ENCODE results near the gene SCYGR5. TPM values are rescaled to one million over a fixed set of nuclear protein-coding genes. Genes with fewer than 3 reads are reported as not detected.
A peak's percentile ranks its signal among the peaks of the same experiment; 100 is the strongest.
"Not testable (repeated sequence)": the region's sequence is repeated elsewhere in the genome, so short reads cannot be mapped to it uniquely, and the experiment has no call there.

SCYGR5 gene
- total RNA-seq (2021), result not detected in 2 replicates
- not detected for Bru-seq, nascent RNA
- BruChase-seq, experiment 1, labeled RNA remaining after a 2-hour chase, result not detected
- not detected for BruChase-seq, experiment 2, labeled RNA remaining after a 6-hour chase
- long read RNA-seq, result 0 reads

DNA sequence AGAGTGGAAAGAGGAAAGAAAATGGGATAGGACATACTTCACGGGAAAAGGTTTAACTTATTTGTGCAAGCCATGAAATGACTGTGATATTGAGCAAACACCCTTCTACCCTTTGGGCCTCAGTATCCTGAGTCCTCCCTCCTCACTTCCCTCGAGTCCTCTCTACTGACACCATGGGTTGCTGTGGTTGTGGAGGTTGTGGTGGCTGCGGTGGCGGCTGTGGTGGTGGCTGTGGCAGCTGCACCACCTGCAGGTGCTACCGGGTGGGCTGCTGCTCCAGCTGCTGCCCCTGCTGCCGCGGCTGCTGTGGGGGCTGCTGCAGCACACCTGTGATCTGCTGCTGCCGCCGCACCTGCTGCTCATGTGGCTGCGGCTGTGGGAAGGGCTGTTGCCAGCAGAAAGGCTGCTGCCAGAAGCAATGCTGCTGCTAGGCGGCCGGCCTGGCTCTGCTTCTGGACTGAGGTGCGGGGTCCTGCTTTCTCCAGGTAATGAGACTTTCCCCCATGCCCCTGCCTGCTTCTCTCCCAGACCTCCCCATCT, at the start of gene SCYGR5:
Gene SCYGR5, plus strand, starts transcription at position 174 of the 540 bp plus-strand sequence. Its CDS starts 0 bp downstream, at position 174.
- H3K27me3 ChIP-seq (ENCODE audit: insufficient read depth, low read depth); H3K27ac ChIP-seq; POLR2A ChIA-PET (ENCODE audit: unreplicated experiment); H2AFZ ChIP-seq; BruUV-seq (replicated peaks); H3K36me3 ChIP-seq (ENCODE audit: low read depth); CTCF ChIA-PET; H3K79me2 ChIP-seq (ENCODE audit: low read depth); H4K20me1 ChIP-seq (ENCODE audit: insufficient read depth); H3K4me1 ChIP-seq (replicated peaks; ENCODE audit: insufficient read depth); H3K4me3 ChIP-seq; H3K9me2 ChIP-seq (ENCODE audit: insufficient read depth); DNase-seq; intact Hi-C loops (cut with micrococcal nuclease; ENCODE audit: unreplicated experiment); H3K4me2 ChIP-seq; H3F3A ChIP-seq (ENCODE audit: insufficient read depth, low read depth); H3K9me3 ChIP-seq (ENCODE audit: insufficient read depth, low read depth): not testable (repeated sequence)

- CTCF ChIA-PET, result no interaction called here
- POLR2A ChIA-PET (ENCODE audit: unreplicated experiment), result no interaction called here
These were observed 49.0 kb upstream of the SCYGR5 start, which contains the start of gene SCYGR4 for GRCh38 chr2:227617316-227618230. SCYGR4 (plus strand) TSS chr2:227617498; CDS start chr2:227617498, 0 bp downstream.

DNA sequence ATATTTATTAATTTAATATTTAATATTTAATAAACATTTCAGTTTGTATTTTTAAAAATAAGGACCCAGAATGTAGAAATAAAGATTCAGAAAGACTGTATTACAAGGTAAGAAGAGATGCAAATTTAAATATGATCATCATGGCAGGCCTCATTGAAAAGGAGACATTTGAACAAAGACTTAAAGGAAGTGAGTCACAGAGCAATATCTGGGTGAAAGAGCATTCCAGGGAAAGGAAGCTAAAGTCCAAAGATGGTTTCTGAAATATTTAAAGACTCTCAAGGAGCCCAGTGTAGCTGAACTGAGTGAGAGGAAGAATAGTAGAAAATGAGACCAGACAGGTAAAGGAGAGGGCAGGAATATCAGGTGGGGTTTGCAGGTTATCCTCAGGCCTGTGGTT, 43.4 kb upstream of the SCYGR5 start:
- Histone ChIP-seq H3K79me2 (ENCODE audit: low read depth) (no peaks in the 10 kb centered on the region), H3K27ac (0 out of 2 replicates have a peak overlapping the region, but pooled peaks have one; percentile 0), H3K9me2 (ENCODE audit: insufficient read depth) (no peaks in the 10 kb centered on the region), H3F3A (ENCODE audit: insufficient read depth, low read depth) (no peaks in the 10 kb centered on the region), H3K36me3 (ENCODE audit: low read depth) (no peaks in the 10 kb centered on the region), H4K20me1 (ENCODE audit: insufficient read depth) (no peaks in the 10 kb centered on the region), H3K27me3 (ENCODE audit: insufficient read depth, low read depth) (no peaks in the 10 kb centered on the region), H3K9me3 (ENCODE audit: insufficient read depth, low read depth) (no peaks in the 10 kb centered on the region; the same call in none of the 2 replicates), H3K4me2 (peak overlapping the region; percentile 31; the same call in 1 of the 2 replicates), H2AFZ (peak overlapping the region; percentile 76), H3K4me3 (no peak overlapping the region), H3K4me1 (replicated peaks; ENCODE audit: insufficient read depth) (peaks cover 8% of the 10 kb centered on the region)
- intact Hi-C loops (cut with micrococcal nuclease; ENCODE audit: unreplicated experiment), result no loop called here
- BruUV-seq (replicated peaks), result no TSS peak
- DNase-seq, result no peak
- CTCF ChIA-PET, result no interaction called here
- TF ChIP-seq EZH2 (IDR thresholded peaks at IDR 0.05; ENCODE audit: low read depth), result no peak
- TF ChIP-seq, protein P1, sequence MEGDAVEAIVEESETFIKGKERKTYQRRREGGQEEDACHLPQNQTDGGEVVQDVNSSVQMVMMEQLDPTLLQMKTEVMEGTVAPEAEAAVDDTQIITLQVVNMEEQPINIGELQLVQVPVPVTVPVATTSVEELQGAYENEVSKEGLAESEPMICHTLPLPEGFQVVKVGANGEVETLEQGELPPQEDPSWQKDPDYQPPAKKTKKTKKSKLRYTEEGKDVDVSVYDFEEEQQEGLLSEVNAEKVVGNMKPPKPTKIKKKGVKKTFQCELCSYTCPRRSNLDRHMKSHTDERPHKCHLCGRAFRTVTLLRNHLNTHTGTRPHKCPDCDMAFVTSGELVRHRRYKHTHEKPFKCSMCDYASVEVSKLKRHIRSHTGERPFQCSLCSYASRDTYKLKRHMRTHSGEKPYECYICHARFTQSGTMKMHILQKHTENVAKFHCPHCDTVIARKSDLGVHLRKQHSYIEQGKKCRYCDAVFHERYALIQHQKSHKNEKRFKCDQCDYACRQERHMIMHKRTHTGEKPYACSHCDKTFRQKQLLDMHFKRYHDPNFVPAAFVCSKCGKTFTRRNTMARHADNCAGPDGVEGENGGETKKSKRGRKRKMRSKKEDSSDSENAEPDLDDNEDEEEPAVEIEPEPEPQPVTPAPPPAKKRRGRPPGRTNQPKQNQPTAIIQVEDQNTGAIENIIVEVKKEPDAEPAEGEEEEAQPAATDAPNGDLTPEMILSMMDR (conservative IDR thresholded peaks at IDR 0.05), result no peak
- POLR2A ChIA-PET (ENCODE audit: unreplicated experiment), result no interaction called here

More at GRCh38 chr2:227617316-227618230, 49.0 kb upstream of the SCYGR5 start, which contains the start of gene SCYGR4:
- Histone ChIP-seq H3K4me3 (no peak within 1 kb of the TSS), H4K20me1 (ENCODE audit: insufficient read depth) (no peaks in the 10 kb centered on the region), H3K9me2 (ENCODE audit: insufficient read depth) (no peaks in the 10 kb centered on the region), H3F3A (ENCODE audit: insufficient read depth, low read depth) (0 out of 2 replicates have a peak, but pooled peaks cover 11% of the 10 kb centered on the region), H3K4me1 (replicated peaks; ENCODE audit: insufficient read depth) (peaks cover 16% of the 10 kb centered on the region), H3K79me2 (ENCODE audit: low read depth) (no peaks in the 10 kb centered on the region), H3K9me3 (ENCODE audit: insufficient read depth, low read depth) (no peaks in the 10 kb centered on the region; the same call in 1 of the 2 replicates), H3K27ac (no peak within 1 kb of the TSS), H3K36me3 (ENCODE audit: low read depth) (no peaks in the 10 kb centered on the region), H3K27me3 (ENCODE audit: insufficient read depth, low read depth) (no peaks in the 10 kb centered on the region), H3K4me2 (no peak within 1 kb of the TSS), H2AFZ (no peak within 1 kb of the TSS)
- no peak for DNase-seq
- no peak for TF ChIP-seq EZH2 (IDR thresholded peaks at IDR 0.05; ENCODE audit: low read depth)
- TF ChIP-seq, protein P1 (conservative IDR thresholded peaks at IDR 0.05), result no peak
- intact Hi-C loops (cut with micrococcal nuclease; ENCODE audit: unreplicated experiment), result no loop called here
- no TSS peak for BruUV-seq (replicated peaks)
